KMS-11 (cell line): ENCODE measurements around the gene DFFB.

Source experiments
- H2AFZ ChIP-seq: fragments of 200-600 bp; sonication (generic); 2 replicates; pipeline ENCODE4 v1.6.1; 2016; ENCODE audit warnings: antibody characterized with exemption, mixed run types, low read depth
- H3K27ac ChIP-seq: fragments of 200-600 bp; sonication (generic); 2 replicates; pipeline ENCODE4 v1.6.1; 2016; ENCODE audit warnings: mild to moderate bottlenecking, mixed run types
- H3K27me3 ChIP-seq: fragments of 200-600 bp; sonication (generic); 2 replicates; pipeline ENCODE4 v1.6.1; 2017; ENCODE audit warnings: mild to moderate bottlenecking, low read depth, mixed run types, moderate library complexity; ENCODE audit not compliant: insufficient read depth
- H3K36me3 ChIP-seq: fragments of 200-600 bp; sonication (generic); 2 replicates; pipeline ENCODE4 v1.6.1; 2017; ENCODE audit warnings: mild to moderate bottlenecking, mixed run types; ENCODE audit not compliant: insufficient read depth
- H3K4me1 ChIP-seq: fragments of 200-600 bp; sonication (generic); 2 replicates; pipeline ENCODE4 v1.6.1; 2016; ENCODE audit warnings: mild to moderate bottlenecking, low read depth, mixed run types; ENCODE audit not compliant: poor library complexity, severe bottlenecking
- H3K4me2 ChIP-seq: fragments of 200-600 bp; sonication (generic); 2 replicates; pipeline ENCODE4 v1.7.0; 2016; ENCODE audit warnings: mild to moderate bottlenecking, mixed run types
- H3K4me3 ChIP-seq: fragments of 200-600 bp; sonication (generic); IDR thresholded peaks from 2 replicates; pipeline ENCODE4 v1.6.1; 2017; ENCODE audit warnings: low read depth, low read length, mixed read lengths; ENCODE audit not compliant: insufficient read depth
- H3K79me2 ChIP-seq: fragments of 200-600 bp; sonication (generic); 2 replicates; pipeline ENCODE4 v1.6.1; 2016; ENCODE audit warnings: low read depth, mixed run types; ENCODE audit not compliant: insufficient read depth
- H3K9ac ChIP-seq: fragments of 200-600 bp; sonication (generic); 2 replicates; pipeline ENCODE4 v1.6.1; 2016; ENCODE audit warnings: mild to moderate bottlenecking, mixed run types
- H4K20me1 ChIP-seq: fragments of 200-600 bp; sonication (generic); 2 replicates; pipeline ENCODE4 v1.6.1; 2016; ENCODE audit warnings: mild to moderate bottlenecking, mixed run types; ENCODE audit not compliant: insufficient read depth
- CTCF ChIP-seq: fragments of 200-600 bp; sonication (generic); conservative IDR thresholded peaks from 2 replicates; pipeline ENCODE4 v1.6.1; 2017; ENCODE audit warnings: low read depth, mild to moderate bottlenecking, antibody characterized with exemption, low read length, moderate library complexity, mixed read lengths

Gene DFFB

GRCh38 chr1:3851292-3851691 is 6.0 kb upstream of the DFFB start:
- no peaks in the 10 kb centered on the region for H3K36me3 ChIP-seq
- no peak for TF ChIP-seq CTCF
- H3K9ac ChIP-seq, result no peak overlapping the region
- H2AFZ ChIP-seq, result no peak overlapping the region
- H3K4me3 ChIP-seq, result no peak overlapping the region
- H3K27me3 ChIP-seq, result no peaks in the 10 kb centered on the region
- H3K27ac ChIP-seq, result no peak overlapping the region
- H3K4me2 ChIP-seq, result no peak overlapping the region
- peaks cover 10% of the 10 kb centered on the region for H3K4me1 ChIP-seq
- peaks cover 25% of the 10 kb centered on the region for H3K79me2 ChIP-seq
- peaks cover 5% of the 10 kb centered on the region; the same call in 1 of the 2 replicates for H4K20me1 ChIP-seq

DNA sequence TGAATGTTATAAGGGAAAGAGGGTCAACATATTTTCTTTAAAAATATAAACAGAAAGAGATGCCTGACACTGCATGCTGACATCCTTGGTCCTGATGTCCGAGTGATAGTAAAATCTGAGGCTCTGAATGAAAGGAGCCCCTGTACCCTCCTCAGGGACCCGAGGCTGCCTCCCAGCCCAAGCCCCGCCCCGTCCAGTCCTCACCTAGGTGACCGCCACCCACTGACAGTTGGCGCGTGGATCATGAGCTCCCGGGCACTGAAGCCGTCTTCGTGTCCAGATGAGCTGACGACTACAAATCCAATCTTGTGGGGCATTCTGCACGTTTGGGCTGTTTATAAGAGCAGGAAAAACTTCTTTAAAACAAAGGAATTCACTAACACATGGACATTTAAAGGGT is 5.2 kb upstream of the DFFB start:
- TF ChIP-seq CTCF, result no peak
- H3K27ac ChIP-seq, result no peak overlapping the region
- H3K4me2 ChIP-seq, result no peak overlapping the region
- H3K4me3 ChIP-seq, result no peak overlapping the region
- no peaks in the 10 kb centered on the region for H3K36me3 ChIP-seq
- H3K27me3 ChIP-seq, result no peaks in the 10 kb centered on the region
- no peak overlapping the region for H3K9ac ChIP-seq
- H3K4me1 ChIP-seq, result peaks cover 10% of the 10 kb centered on the region
- H3K79me2 ChIP-seq, result peaks cover 28% of the 10 kb centered on the region
- peaks cover 5% of the 10 kb centered on the region; the same call in 1 of the 2 replicates for H4K20me1 ChIP-seq
- H2AFZ ChIP-seq, result no peak overlapping the region

DNA sequence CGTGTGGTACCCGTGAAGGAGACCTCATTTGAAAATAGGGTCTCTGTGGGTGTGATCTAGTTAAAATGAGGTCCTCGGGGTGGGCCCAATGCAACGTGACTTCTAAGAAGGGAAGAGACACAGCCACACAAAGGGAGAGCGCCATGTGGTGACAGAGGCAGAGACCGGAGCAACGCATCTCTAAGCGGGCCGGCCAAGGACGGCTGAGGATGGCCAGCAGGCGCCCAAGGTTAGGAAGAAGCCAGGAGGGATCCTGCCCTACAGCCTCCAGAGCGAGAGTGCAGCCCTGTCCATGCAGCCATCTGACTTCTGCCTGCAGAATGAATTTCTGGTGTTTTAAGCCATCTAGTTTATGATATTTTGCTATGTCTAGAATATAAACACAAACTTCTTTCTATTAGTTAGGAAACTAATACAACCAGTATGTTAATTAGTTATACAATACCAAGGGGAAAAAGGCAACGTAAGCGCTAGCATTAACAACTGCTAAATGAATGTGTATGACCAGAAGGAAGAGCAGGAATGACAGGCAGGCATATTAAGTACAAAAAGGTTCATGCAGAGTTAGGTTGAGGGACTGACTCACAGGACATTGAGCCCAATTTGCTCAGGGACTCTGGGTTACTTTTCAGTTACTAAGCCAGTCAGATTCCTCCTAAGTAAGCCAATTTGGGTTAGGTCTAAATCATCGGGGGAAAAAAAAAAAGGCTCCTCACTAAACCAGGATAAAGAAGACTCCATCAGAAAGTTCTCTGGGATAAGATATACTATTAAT is 4.4 kb upstream of the DFFB start:
- Histone ChIP-seq H3K36me3 (no peaks in the 10 kb centered on the region), H4K20me1 (peaks cover 5% of the 10 kb centered on the region; the same call in 1 of the 2 replicates), H3K27me3 (no peaks in the 10 kb centered on the region), H3K27ac (no peak overlapping the region), H3K4me3 (no peak overlapping the region), H2AFZ (no peak overlapping the region), H3K4me2 (no peak overlapping the region), H3K9ac (no peak overlapping the region), H3K4me1 (peaks cover 10% of the 10 kb centered on the region), H3K79me2 (peaks cover 28% of the 10 kb centered on the region)
- no peak for TF ChIP-seq CTCF

- peak overlapping the region; percentile 92 for H3K4me2 ChIP-seq
- peak overlapping the region; percentile 54; the same call in 1 of the 2 replicates for H3K9ac ChIP-seq
- peaks cover 15% of the 10 kb centered on the region for H3K4me1 ChIP-seq
- no peaks in the 10 kb centered on the region for H3K36me3 ChIP-seq
- no peaks in the 10 kb centered on the region for H3K27me3 ChIP-seq
- peak overlapping the region; percentile 94 for H2AFZ ChIP-seq
- peak overlapping the region; percentile 28 for H3K27ac ChIP-seq
- peaks cover 5% of the 10 kb centered on the region; the same call in 1 of the 2 replicates for H4K20me1 ChIP-seq
- H3K79me2 ChIP-seq, result peaks cover 31% of the 10 kb centered on the region
- no peak for TF ChIP-seq CTCF
- H3K4me3 ChIP-seq, result peak overlapping the region; percentile 52
Measured at GRCh38 chr1:3857791-3858129, 484 bp downstream of the DFFB start.
